GM12878 (cell line): Measurements from ENCODE around the gene CDR2. TPM values are rescaled to one million over a fixed set of nuclear protein-coding genes. Genes with fewer than 3 reads are reported as not detected.

Source experiments
- CHD4 ChIP-seq: fragments of 200-600 bp; sonication (generic); IDR thresholded peaks from 2 replicates; pipeline ENCODE4 v1.6.1; 2016; ENCODE audit warnings: mild to moderate bottlenecking
- IRF4 ChIP-seq: IDR thresholded peaks from 2 replicates; pipeline ENCODE4 v1.6.1; 2011; ENCODE audit warnings: low read depth, low read length
- NFYB ChIP-seq: IDR thresholded peaks from 2 replicates; pipeline ENCODE4 v1.6.1; 2011; ENCODE audit warnings: low read depth, mild to moderate bottlenecking, low read length, improper control_type of control experiment, moderate library complexity; ENCODE audit not compliant: insufficient read depth
- PAX8 ChIP-seq: fragments of 450-650 bp; IDR thresholded peaks from 2 replicates; pipeline ENCODE4 v1.6.1; 2017; ENCODE audit warnings: mild to moderate bottlenecking, moderate library complexity
- polyA plus RNA-seq, 11 experiments: library from polyadenylated mRNA; depleted of rRNA in 4 of 11; unstranded in 6 of 11; stranded (reverse) in 5 of 11; fragments of >200 nt; fragmentation: Nextera tagmentation in 4 of 11; fragmentation: Illumina TruSeq in 1 of 11; extraction: Ambion mirVana in 4 of 11; extraction: Trizol in 1 of 11; gene quantifications; 1 replicate in 1 of 11; 2 replicates in 10 of 11; pipeline versions ENCODE4 v1.2.1 to v1.2.3, GENCODE V29; 2011 to 2016; ENCODE audit warnings: inconsistent platforms in 2 of 11, missing spikeins in 2 of 11, low read depth in 1 of 11
- total RNA-seq, 4 experiments: library from RNA; depleted of rRNA in 3 of 4; stranded (reverse); fragments of >200 nt in 3 of 4; fragmentation: Illumina TruSeq in 1 of 4; extraction: Trizol in 1 of 4; gene quantifications; 2 replicates each; pipeline versions ENCODE4 v1.2.1 to v1.2.3, GENCODE V29; 2013 to 2021
- TF ChIP-seq, protein P1 (sequence below): fragments of 450-650 bp; formaldehyde crosslinking; IDR thresholded peaks from 2 replicates; pipeline ENCODE4 v1.4.0; 2020; ENCODE audit warnings: mild to moderate bottlenecking, moderate library complexity
- TF ChIP-seq, protein P2 (sequence below): IDR thresholded peaks from 2 replicates; pipeline ENCODE4 v1.6.1; 2011; ENCODE audit warnings: borderline replicate concordance, low read depth, mild to moderate bottlenecking, moderate library complexity, mixed read lengths, low read length; ENCODE audit not compliant: insufficient read depth; ENCODE audit errors: extremely low read length
- TF ChIP-seq, protein P3 (sequence below): fragments of 450-650 bp; conservative IDR thresholded peaks from 2 replicates; pipeline ENCODE4 v1.6.1; 2017; ENCODE audit warnings: mild to moderate bottlenecking, moderate library complexity

Gene CDR2
- total and polyA plus RNA-seq, 10 of the 15 experiments (the other 5 are each of a cell fraction or from before 2014, with no cell fraction given) = 4.8 to 24.3 (median 19.2) TPM

DNA sequence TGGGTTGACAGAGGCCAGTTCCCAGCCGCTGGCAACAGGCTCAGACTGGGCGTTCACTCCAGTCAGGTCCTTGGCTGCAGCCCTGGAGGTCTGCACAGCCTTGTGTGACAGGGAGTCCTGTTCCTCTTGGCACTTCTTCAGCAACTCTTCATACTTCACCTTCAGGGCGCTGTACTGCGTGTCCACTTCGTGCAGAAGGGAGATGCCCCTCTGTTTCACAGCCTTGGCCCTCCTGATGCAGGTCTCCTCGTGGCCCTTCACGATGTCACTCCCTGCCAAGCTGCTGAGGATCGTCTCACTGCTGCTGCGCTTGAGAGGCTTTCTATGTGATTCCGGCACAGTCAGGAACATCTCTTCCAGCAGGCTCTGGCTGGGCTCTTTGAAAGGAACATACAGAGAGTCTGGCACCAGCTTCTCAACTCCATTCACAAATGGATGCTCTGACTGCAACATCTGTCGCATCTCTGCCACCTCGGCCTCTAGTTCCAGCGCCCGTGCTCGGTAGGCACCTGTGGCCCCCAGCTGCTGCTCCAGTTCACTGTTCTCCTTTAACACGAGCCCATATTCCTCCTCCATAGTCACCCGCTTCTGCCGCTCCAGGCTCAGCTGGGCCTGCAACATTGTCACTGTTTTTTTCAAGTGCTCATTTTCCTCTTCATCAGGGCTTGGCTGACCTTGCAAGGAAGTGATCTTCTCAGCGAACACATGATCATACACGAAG lies 27.2 kb downstream of the CDR2 start (continued):
- TF ChIP-seq, protein P1, sequence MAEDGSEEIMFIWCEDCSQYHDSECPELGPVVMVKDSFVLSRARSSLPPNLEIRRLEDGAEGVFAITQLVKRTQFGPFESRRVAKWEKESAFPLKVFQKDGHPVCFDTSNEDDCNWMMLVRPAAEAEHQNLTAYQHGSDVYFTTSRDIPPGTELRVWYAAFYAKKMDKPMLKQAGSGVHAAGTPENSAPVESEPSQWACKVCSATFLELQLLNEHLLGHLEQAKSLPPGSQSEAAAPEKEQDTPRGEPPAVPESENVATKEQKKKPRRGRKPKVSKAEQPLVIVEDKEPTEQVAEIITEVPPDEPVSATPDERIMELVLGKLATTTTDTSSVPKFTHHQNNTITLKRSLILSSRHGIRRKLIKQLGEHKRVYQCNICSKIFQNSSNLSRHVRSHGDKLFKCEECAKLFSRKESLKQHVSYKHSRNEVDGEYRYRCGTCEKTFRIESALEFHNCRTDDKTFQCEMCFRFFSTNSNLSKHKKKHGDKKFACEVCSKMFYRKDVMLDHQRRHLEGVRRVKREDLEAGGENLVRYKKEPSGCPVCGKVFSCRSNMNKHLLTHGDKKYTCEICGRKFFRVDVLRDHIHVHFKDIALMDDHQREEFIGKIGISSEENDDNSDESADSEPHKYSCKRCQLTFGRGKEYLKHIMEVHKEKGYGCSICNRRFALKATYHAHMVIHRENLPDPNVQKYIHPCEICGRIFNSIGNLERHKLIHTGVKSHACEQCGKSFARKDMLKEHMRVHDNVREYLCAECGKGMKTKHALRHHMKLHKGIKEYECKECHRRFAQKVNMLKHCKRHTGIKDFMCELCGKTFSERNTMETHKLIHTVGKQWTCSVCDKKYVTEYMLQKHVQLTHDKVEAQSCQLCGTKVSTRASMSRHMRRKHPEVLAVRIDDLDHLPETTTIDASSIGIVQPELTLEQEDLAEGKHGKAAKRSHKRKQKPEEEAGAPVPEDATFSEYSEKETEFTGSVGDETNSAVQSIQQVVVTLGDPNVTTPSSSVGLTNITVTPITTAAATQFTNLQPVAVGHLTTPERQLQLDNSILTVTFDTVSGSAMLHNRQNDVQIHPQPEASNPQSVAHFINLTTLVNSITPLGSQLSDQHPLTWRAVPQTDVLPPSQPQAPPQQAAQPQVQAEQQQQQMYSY = no peak
- TF ChIP-seq, protein P2, sequence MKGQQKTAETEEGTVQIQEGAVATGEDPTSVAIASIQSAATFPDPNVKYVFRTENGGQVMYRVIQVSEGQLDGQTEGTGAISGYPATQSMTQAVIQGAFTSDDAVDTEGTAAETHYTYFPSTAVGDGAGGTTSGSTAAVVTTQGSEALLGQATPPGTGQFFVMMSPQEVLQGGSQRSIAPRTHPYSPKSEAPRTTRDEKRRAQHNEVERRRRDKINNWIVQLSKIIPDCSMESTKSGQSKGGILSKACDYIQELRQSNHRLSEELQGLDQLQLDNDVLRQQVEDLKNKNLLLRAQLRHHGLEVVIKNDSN = no peak
- TF ChIP-seq IRF4 = no peak
- no peak for TF ChIP-seq PAX8
- TF ChIP-seq, protein P3, sequence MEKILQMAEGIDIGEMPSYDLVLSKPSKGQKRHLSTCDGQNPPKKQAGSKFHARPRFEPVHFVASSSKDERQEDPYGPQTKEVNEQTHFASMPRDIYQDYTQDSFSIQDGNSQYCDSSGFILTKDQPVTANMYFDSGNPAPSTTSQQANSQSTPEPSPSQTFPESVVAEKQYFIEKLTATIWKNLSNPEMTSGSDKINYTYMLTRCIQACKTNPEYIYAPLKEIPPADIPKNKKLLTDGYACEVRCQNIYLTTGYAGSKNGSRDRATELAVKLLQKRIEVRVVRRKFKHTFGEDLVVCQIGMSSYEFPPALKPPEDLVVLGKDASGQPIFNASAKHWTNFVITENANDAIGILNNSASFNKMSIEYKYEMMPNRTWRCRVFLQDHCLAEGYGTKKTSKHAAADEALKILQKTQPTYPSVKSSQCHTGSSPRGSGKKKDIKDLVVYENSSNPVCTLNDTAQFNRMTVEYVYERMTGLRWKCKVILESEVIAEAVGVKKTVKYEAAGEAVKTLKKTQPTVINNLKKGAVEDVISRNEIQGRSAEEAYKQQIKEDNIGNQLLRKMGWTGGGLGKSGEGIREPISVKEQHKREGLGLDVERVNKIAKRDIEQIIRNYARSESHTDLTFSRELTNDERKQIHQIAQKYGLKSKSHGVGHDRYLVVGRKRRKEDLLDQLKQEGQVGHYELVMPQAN = no peak
- TF ChIP-seq CHD4 = no peak
- TF ChIP-seq NFYB = no peak
